Liver (tissue), 9 donors: ENCODE measurements around the gene LDHD. TPM values are rescaled to one million over a fixed set of nuclear protein-coding genes. Genes with fewer than 3 reads are reported as not detected.

Experiments
- DNase-seq: peaks from one replicate; pipeline ENCODE4 v3.0.0-alpha.2; 2017; ENCODE audit warnings: low spot score
- H3K27ac ChIP-seq, 2 donors: one replicate each; pipeline ENCODE4 v1.7.0; 2013; ENCODE audit warnings: inconsistent platforms in 2 of 2, low read length in 2 of 2, control low read depth in 1 of 2, low read depth in 1 of 2, mild to moderate bottlenecking in 1 of 2
- H3K27me3 ChIP-seq, 4 donors: one replicate each; pipeline versions ENCODE4 v1.6.1 to v1.7.0; 2013; ENCODE audit warnings: low read length in 3 of 4, inconsistent platforms in 1 of 4, mild to moderate bottlenecking in 1 of 4, moderate library complexity in 1 of 4; ENCODE audit not compliant: control insufficient read depth in 4 of 4, insufficient read depth in 4 of 4
- H3K36me3 ChIP-seq, 4 donors: one replicate each; pipeline versions ENCODE4 v1.6.1 to v1.7.0; 2013; ENCODE audit warnings: low read length in 3 of 4, mild to moderate bottlenecking in 3 of 4, low read depth in 1 of 4, moderate library complexity in 1 of 4; ENCODE audit not compliant: control insufficient read depth in 4 of 4, insufficient read depth in 3 of 4
- H3K4me1 ChIP-seq, 4 donors: one replicate each; pipeline versions ENCODE4 v1.6.1 to v1.7.0; 2013; ENCODE audit warnings: low read length in 3 of 4, mild to moderate bottlenecking in 3 of 4, moderate library complexity in 1 of 4; ENCODE audit not compliant: control insufficient read depth in 4 of 4, insufficient read depth in 4 of 4
- H3K4me3 ChIP-seq, 3 donors: one replicate each; pipeline versions ENCODE4 v1.6.1 to v1.7.0; 2013; ENCODE audit warnings: low read length in 3 of 3, control low read depth in 1 of 3, low read depth in 1 of 3, mild to moderate bottlenecking in 1 of 3
- H3K9ac ChIP-seq, 2 donors: one replicate each; pipeline ENCODE4 v1.7.0; 2013; ENCODE audit warnings: low read length in 2 of 2, mild to moderate bottlenecking in 2 of 2, moderate library complexity in 2 of 2, control low read depth in 1 of 2, low read depth in 1 of 2
- H3K9me3 ChIP-seq, 4 donors: one replicate each; pipeline versions ENCODE4 v1.6.1 to v1.7.0; 2013; ENCODE audit warnings: low read length in 3 of 4; ENCODE audit not compliant: control insufficient read depth in 4 of 4
- FOXA1 ChIP-seq: IDR thresholded peaks from 2 replicates; pipeline ENCODE4 v1.6.1; 2016; ENCODE audit warnings: antibody characterized with exemption
- FOXA2 ChIP-seq: IDR thresholded peaks from 2 replicates; pipeline ENCODE4 v1.6.1; 2016; ENCODE audit warnings: antibody characterized with exemption
- GABPA ChIP-seq, 2 donors: IDR thresholded peaks in 1 of 2; conservative IDR thresholded peaks in 1 of 2; 2 replicates each; pipeline ENCODE4 v1.6.1; 2016; ENCODE audit warnings: antibody characterized with exemption in 2 of 2, mild to moderate bottlenecking in 1 of 2, moderate library complexity in 1 of 2
- HNF4A ChIP-seq, 2 donors: conservative IDR thresholded peaks; 2 replicates each; pipeline ENCODE4 v1.6.1; 2016; ENCODE audit warnings: antibody characterized with exemption in 2 of 2, mild to moderate bottlenecking in 2 of 2
- HNF4G ChIP-seq: IDR thresholded peaks from 2 replicates; pipeline ENCODE4 v1.6.1; 2016; ENCODE audit warnings: antibody characterized with exemption
- JUND ChIP-seq, 2 donors: IDR thresholded peaks; 2 replicates each; pipeline ENCODE4 v1.6.1; 2016; ENCODE audit warnings: antibody characterized with exemption in 2 of 2
- NR2F2 ChIP-seq: IDR thresholded peaks from 2 replicates; pipeline ENCODE4 v1.6.1; 2016; ENCODE audit warnings: antibody characterized with exemption
- RAD21 ChIP-seq, 2 donors: IDR thresholded peaks; 2 replicates each; pipeline ENCODE4 v1.6.1; 2016; ENCODE audit warnings: antibody characterized with exemption in 2 of 2, mild to moderate bottlenecking in 2 of 2
- RXRA ChIP-seq, 2 donors: IDR thresholded peaks; 2 replicates each; pipeline ENCODE4 v1.6.1; 2017 to 2018; ENCODE audit warnings: antibody characterized with exemption in 2 of 2, mild to moderate bottlenecking in 1 of 2
- SP1 ChIP-seq: IDR thresholded peaks from 2 replicates; pipeline ENCODE4 v1.6.1; 2018; ENCODE audit warnings: antibody characterized with exemption, mild to moderate bottlenecking
- TAF1 ChIP-seq: conservative IDR thresholded peaks from 2 replicates; pipeline ENCODE4 v1.6.1; 2016; ENCODE audit warnings: antibody characterized with exemption, mild to moderate bottlenecking
- YY1 ChIP-seq: IDR thresholded peaks from 2 replicates; pipeline ENCODE4 v1.6.1; 2016; ENCODE audit warnings: antibody characterized with exemption, mild to moderate bottlenecking
- ZBTB33 ChIP-seq: IDR thresholded peaks from 2 replicates; pipeline ENCODE4 v1.6.1; 2016; ENCODE audit warnings: antibody characterized with exemption
- WGBS: extraction: QIAGEN DNeasy Blood & Tissue Kit; methylation state at CpG from one replicate; pipeline ENCODE4 v1.1.7; 2013; 5-methylcytosine and 5-hydroxymethylcytosine counted together
- polyA plus RNA-seq, 2 donors: library from polyadenylated mRNA; stranded (reverse) in 1 of 2; unstranded in 1 of 2; fragments of 200-250 nt in 1 of 2; fragments of >200 nt in 1 of 2; fragmentation: Nextera tagmentation in 1 of 2; extraction: Ambion mirVana in 1 of 2; gene quantifications; one replicate each; pipeline versions ENCODE4 v1.2.1 to v1.2.3, GENCODE V29; 2013 to 2015
- total RNA-seq, 2 donors: library from RNA; depleted of rRNA; stranded (reverse); fragments of >200 nt; gene quantifications; one replicate each; pipeline ENCODE4 v1.2.3, GENCODE V29; 2014
- TF ChIP-seq, protein P1 (sequence below): fragments of 150-350 bp; IDR thresholded peaks from 2 replicates; pipeline ENCODE4 v1.5.1; 2017; ENCODE audit warnings: improper control_type of control experiment, low read depth, low read length; ENCODE audit not compliant: missing input control
- TF ChIP-seq, protein P2 (sequence below): IDR thresholded peaks from 2 replicates; pipeline ENCODE4 v1.6.1; 2016; ENCODE audit warnings: antibody characterized with exemption
- TF ChIP-seq, protein P3 (sequence below): IDR thresholded peaks from 2 replicates; pipeline ENCODE4 v1.6.1; 2016; ENCODE audit warnings: antibody characterized with exemption, mild to moderate bottlenecking
- TF ChIP-seq, protein P4 (sequence below): IDR thresholded peaks from 2 replicates; pipeline ENCODE4 v1.6.1; 2016; ENCODE audit warnings: antibody characterized with exemption
- donor health status: healthy.
- donor health status: healthy.
- donor health status: healthy.
- donor health status: healthy.
- donor health status: healthy.

The LDHD gene
- total and polyA plus RNA-seq, 4 donors = 27.7 to 84.1 (median 76.3) TPM

GRCh38 chr16:75088934-75089333 lies 27.6 kb downstream of the LDHD start:
- no peaks in the 10 kb centered on the region for H3K27me3 ChIP-seq
- H3K36me3 ChIP-seq = no peaks in the 10 kb centered on the region
- H3K27ac ChIP-seq = no peak overlapping the region
- peaks cover 3 to 25% (median 17%) of the 10 kb centered on the region in 4 donors for H3K4me1 ChIP-seq
- TF ChIP-seq RXRA (IDR thresholded peaks at IDR 0.05) (no peak), HNF4G (no peak), ZBTB33 (no peak), JUND (IDR thresholded peaks at IDR 0.05) (no peak), TAF1 (no peak), GABPA (IDR thresholded peaks at IDR 0.05 in 1 of 2, conservative IDR thresholded peaks at IDR 0.05 in 1 of 2) (no peak), RAD21 (IDR thresholded peaks at IDR 0.05) (no peak), YY1 (no peak), FOXA1 (no peak), NR2F2 (no peak), FOXA2 (no peak), SP1 (no peak)
- TF ChIP-seq, protein P1, sequence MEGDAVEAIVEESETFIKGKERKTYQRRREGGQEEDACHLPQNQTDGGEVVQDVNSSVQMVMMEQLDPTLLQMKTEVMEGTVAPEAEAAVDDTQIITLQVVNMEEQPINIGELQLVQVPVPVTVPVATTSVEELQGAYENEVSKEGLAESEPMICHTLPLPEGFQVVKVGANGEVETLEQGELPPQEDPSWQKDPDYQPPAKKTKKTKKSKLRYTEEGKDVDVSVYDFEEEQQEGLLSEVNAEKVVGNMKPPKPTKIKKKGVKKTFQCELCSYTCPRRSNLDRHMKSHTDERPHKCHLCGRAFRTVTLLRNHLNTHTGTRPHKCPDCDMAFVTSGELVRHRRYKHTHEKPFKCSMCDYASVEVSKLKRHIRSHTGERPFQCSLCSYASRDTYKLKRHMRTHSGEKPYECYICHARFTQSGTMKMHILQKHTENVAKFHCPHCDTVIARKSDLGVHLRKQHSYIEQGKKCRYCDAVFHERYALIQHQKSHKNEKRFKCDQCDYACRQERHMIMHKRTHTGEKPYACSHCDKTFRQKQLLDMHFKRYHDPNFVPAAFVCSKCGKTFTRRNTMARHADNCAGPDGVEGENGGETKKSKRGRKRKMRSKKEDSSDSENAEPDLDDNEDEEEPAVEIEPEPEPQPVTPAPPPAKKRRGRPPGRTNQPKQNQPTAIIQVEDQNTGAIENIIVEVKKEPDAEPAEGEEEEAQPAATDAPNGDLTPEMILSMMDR = no peak
- TF ChIP-seq, protein P2, sequence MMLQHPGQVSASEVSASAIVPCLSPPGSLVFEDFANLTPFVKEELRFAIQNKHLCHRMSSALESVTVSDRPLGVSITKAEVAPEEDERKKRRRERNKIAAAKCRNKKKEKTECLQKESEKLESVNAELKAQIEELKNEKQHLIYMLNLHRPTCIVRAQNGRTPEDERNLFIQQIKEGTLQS = no peak
- TF ChIP-seq, protein P3, sequence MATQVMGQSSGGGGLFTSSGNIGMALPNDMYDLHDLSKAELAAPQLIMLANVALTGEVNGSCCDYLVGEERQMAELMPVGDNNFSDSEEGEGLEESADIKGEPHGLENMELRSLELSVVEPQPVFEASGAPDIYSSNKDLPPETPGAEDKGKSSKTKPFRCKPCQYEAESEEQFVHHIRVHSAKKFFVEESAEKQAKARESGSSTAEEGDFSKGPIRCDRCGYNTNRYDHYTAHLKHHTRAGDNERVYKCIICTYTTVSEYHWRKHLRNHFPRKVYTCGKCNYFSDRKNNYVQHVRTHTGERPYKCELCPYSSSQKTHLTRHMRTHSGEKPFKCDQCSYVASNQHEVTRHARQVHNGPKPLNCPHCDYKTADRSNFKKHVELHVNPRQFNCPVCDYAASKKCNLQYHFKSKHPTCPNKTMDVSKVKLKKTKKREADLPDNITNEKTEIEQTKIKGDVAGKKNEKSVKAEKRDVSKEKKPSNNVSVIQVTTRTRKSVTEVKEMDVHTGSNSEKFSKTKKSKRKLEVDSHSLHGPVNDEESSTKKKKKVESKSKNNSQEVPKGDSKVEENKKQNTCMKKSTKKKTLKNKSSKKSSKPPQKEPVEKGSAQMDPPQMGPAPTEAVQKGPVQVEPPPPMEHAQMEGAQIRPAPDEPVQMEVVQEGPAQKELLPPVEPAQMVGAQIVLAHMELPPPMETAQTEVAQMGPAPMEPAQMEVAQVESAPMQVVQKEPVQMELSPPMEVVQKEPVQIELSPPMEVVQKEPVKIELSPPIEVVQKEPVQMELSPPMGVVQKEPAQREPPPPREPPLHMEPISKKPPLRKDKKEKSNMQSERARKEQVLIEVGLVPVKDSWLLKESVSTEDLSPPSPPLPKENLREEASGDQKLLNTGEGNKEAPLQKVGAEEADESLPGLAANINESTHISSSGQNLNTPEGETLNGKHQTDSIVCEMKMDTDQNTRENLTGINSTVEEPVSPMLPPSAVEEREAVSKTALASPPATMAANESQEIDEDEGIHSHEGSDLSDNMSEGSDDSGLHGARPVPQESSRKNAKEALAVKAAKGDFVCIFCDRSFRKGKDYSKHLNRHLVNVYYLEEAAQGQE = no peak
- TF ChIP-seq, protein P4, sequence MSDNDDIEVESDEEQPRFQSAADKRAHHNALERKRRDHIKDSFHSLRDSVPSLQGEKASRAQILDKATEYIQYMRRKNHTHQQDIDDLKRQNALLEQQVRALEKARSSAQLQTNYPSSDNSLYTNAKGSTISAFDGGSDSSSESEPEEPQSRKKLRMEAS = no peak
- H3K4me3 ChIP-seq = no peak overlapping the region
- no peak overlapping the region for H3K9ac ChIP-seq
- H3K9me3 ChIP-seq = no peaks in the 10 kb centered on the region
- WGBS = 85% methylated on average over 8 of the region's 8 CpGs
- DNase-seq = no peak

GRCh38 chr16:75088216-75088615 lies 28.4 kb downstream of the LDHD start:
- TF ChIP-seq SP1 (no peak), TAF1 (no peak), HNF4A (conservative IDR thresholded peaks at IDR 0.05) (no peak), NR2F2 (no peak), RXRA (IDR thresholded peaks at IDR 0.05) (no peak), ZBTB33 (no peak)
- TF ChIP-seq, protein P1 = no peak
- TF ChIP-seq, protein P4 = no peak
- H3K4me1 ChIP-seq = peaks cover 5 to 31% (median 24%) of the 10 kb centered on the region in 4 donors
- H3K36me3 ChIP-seq = no peaks in the 10 kb centered on the region
- no peak overlapping the region for H3K4me3 ChIP-seq
- no peaks in the 10 kb centered on the region for H3K27me3 ChIP-seq
- H3K27ac ChIP-seq = no peak overlapping the region
- DNase-seq = no peak
- H3K9me3 ChIP-seq = no peaks in the 10 kb centered on the region
- 66% methylated on average over 3 of the region's 3 CpGs for WGBS
- no peak overlapping the region for H3K9ac ChIP-seq
